K562 (cell line): ENCODE measurements around the gene METTL24. TPM values are rescaled to one million over a fixed set of nuclear protein-coding genes. Genes with fewer than 3 reads are reported as not detected.

Source experiments
- CEBPB ChIP-seq: fragments of 450-650 bp; IDR thresholded peaks from 2 replicates; pipeline ENCODE4 v1.6.1; 2016; ENCODE audit warnings: missing genetic modification characterization, missing compliant biosample characterization
- DACH1 ChIP-seq: fragments of 450-650 bp; IDR thresholded peaks from 2 replicates; pipeline ENCODE4 v1.6.1; 2018; ENCODE audit not compliant: partially characterized antibody
- ETV6 ChIP-seq, 3 experiments: fragments of 150-350 bp in 1 of 3; sonication (generic) in 1 of 3; formaldehyde crosslinking in 1 of 3; IDR thresholded peaks; 2 replicates each; pipeline versions ENCODE4 v1.6.1 to v1.8.0; 2014 to 2022; ENCODE audit warnings: borderline replicate concordance in 2 of 3, low read depth in 2 of 3, antibody characterized with exemption in 1 of 3, low read length in 1 of 3, mild to moderate bottlenecking in 1 of 3, missing genetic modification reagents in 1 of 3
- FIP1L1 ChIP-seq: fragments of 200-400 bp; formaldehyde crosslinking; IDR thresholded peaks from 2 replicates; pipeline ENCODE4 v1.6.1; 2018; ENCODE audit warnings: mild to moderate bottlenecking, low read depth, low read length; ENCODE audit not compliant: poor library complexity, severe bottlenecking
- GTF2A2 ChIP-seq: IDR thresholded peaks from 2 replicates; pipeline ENCODE4 v1.6.1; 2016; ENCODE audit warnings: mild to moderate bottlenecking, missing genetic modification characterization, missing compliant biosample characterization
- GTF2F1 ChIP-seq: IDR thresholded peaks from 2 replicates; pipeline ENCODE4 v1.6.1; 2011; ENCODE audit warnings: low read depth, low read length, improper control_type of control experiment
- HMGXB4 ChIP-seq: sonication (generic); formaldehyde crosslinking; IDR thresholded peaks from 2 replicates; pipeline ENCODE4 v1.8.1; 2023; ENCODE audit warnings: mild to moderate bottlenecking, missing genetic modification reagents
- HNRNPK ChIP-seq: fragments of 200-400 bp; formaldehyde crosslinking; IDR thresholded peaks from one replicate; pipeline ENCODE4 v1.6.1; 2018; ENCODE audit warnings: mild to moderate bottlenecking, low read depth, low read length; ENCODE audit not compliant: poor library complexity, severe bottlenecking
- IRF1 ChIP-seq: sonication (generic); formaldehyde crosslinking; IDR thresholded peaks from 2 replicates; pipeline ENCODE4 v1.8.0; 2022; ENCODE audit warnings: missing genetic modification reagents, mild to moderate bottlenecking, borderline replicate concordance
- MAZ ChIP-seq, 2 experiments: fragments of 450-650 bp in 1 of 2; sonication (generic) in 1 of 2; formaldehyde crosslinking; IDR thresholded peaks in 1 of 2; conservative IDR thresholded peaks in 1 of 2; 2 replicates each; pipeline versions ENCODE4 v1.4.0 to v1.5.0; 2020; ENCODE audit warnings: mild to moderate bottlenecking in 1 of 2, missing genetic modification reagents in 1 of 2
- MCM7 ChIP-seq, 2 experiments: fragments of 450-650 bp; IDR thresholded peaks; 2 replicates each; pipeline ENCODE4 v1.6.1; 2016 to 2018
- NCOA1 ChIP-seq: fragments of 450-650 bp; IDR thresholded peaks from 2 replicates; pipeline ENCODE4 v1.6.1; 2016; ENCODE audit warnings: low read depth
- NFE2 ChIP-seq: IDR thresholded peaks from 2 replicates; pipeline ENCODE4 v1.6.1; 2014; ENCODE audit warnings: antibody characterized with exemption, low read depth
- NFYB ChIP-seq: IDR thresholded peaks from 2 replicates; pipeline ENCODE4 v1.6.1; 2011; ENCODE audit warnings: mild to moderate bottlenecking, moderate library complexity; ENCODE audit not compliant: insufficient read length; ENCODE audit errors: extremely low read depth
- NKRF ChIP-seq: fragments of 450-650 bp; IDR thresholded peaks from 2 replicates; pipeline ENCODE4 v1.6.1; 2016; ENCODE audit warnings: borderline replicate concordance
- NUFIP1 ChIP-seq: fragments of 450-650 bp; IDR thresholded peaks from 2 replicates; pipeline ENCODE4 v1.6.1; 2018; ENCODE audit not compliant: partially characterized antibody
- PREB ChIP-seq: sonication (generic); formaldehyde crosslinking; IDR thresholded peaks from 2 replicates; pipeline ENCODE4 v1.8.1; 2023; ENCODE audit warnings: mild to moderate bottlenecking, missing genetic modification reagents
- SNRNP70 ChIP-seq: fragments of 200-400 bp; formaldehyde crosslinking; optimal IDR thresholded peaks from 2 replicates; pipeline ENCODE3; 2017; ENCODE audit warnings: low read depth, low read length
- TAL1 ChIP-seq: fragments of 450-650 bp; IDR thresholded peaks from 2 replicates; pipeline ENCODE4 v1.6.1; 2016; ENCODE audit warnings: mild to moderate bottlenecking
- ZNF140 ChIP-seq: fragments of 250-450 bp; sonication (Bioruptor Pico); IDR thresholded peaks from 2 replicates; pipeline ENCODE4 v1.8.0; 2021; ENCODE audit warnings: moderate library complexity, mild to moderate bottlenecking, inconsistent platforms
- ZNF324 ChIP-seq: fragments of 250-450 bp; sonication (Bioruptor Pico); IDR thresholded peaks from 2 replicates; pipeline ENCODE4 v1.4.0; 2020; ENCODE audit warnings: mild to moderate bottlenecking
- ZNF436 ChIP-seq: fragments of 250-450, 450-650 bp; sonication (Bioruptor Pico); formaldehyde crosslinking; IDR thresholded peaks from 2 replicates; pipeline ENCODE4 v1.7.0; 2020; ENCODE audit warnings: mild to moderate bottlenecking
- ZNF589 ChIP-seq: fragments of 200-800 bp; sonication (Bioruptor generic); IDR thresholded peaks from 2 replicates; pipeline ENCODE4 v1.6.1; 2016; ENCODE audit warnings: low read depth, missing genetic modification characterization, missing compliant biosample characterization
- ZNF77 ChIP-seq: fragments of 250-450 bp; sonication (Bioruptor Pico); IDR thresholded peaks from 2 replicates; pipeline ENCODE4 v1.5.0; 2020
- polyA plus RNA-seq, 8 experiments: library from polyadenylated mRNA; depleted of rRNA in 4 of 8; stranded (reverse) in 5 of 8; unstranded in 3 of 8; fragments of >200 nt; fragmentation: Nextera tagmentation in 2 of 8; fragmentation: Illumina TruSeq in 1 of 8; extraction: Ambion mirVana in 2 of 8; extraction: Trizol in 1 of 8; gene quantifications; 2 replicates each; pipeline versions ENCODE4 v1.2.1 to v1.2.3, GENCODE V29; 2011 to 2014; ENCODE audit warnings: inconsistent platforms in 1 of 8, missing spikeins in 1 of 8
- total RNA-seq, 7 experiments: library from RNA; depleted of rRNA in 6 of 7; stranded (reverse); fragments of >200 nt in 6 of 7; fragmentation: Illumina TruSeq in 2 of 7; extraction: Trizol in 2 of 7; gene quantifications; 2 replicates each; pipeline versions ENCODE4 v1.2.1 to v1.2.3, GENCODE V29; 2011 to 2021; ENCODE audit warnings: low replicate concordance in 1 of 7

Gene METTL24
- total and polyA plus RNA-seq, 9 of the 15 experiments (the other 6 are each of a cell fraction or from before 2014, with no cell fraction given): not detected

GRCh38 chr6:110198561-110198960 is 159.6 kb downstream of the METTL24 start (continued):
- TF ChIP-seq ETV6 (IDR thresholded peaks at IDR 0.05; ENCODE audit: borderline replicate concordance in 1 of 2, low read depth in 2 of 2, low read length in 1 of 2): no peak
- TF ChIP-seq ETV6 (CRISPR knock-in tag; IDR thresholded peaks at IDR 0.05; ENCODE audit: borderline replicate concordance): no peak
- TF ChIP-seq FIP1L1: no peak
- TF ChIP-seq GTF2A2 (tag): no peak
- TF ChIP-seq NCOA1: no peak
- no peak for TF ChIP-seq ZNF324 (CRISPR knock-in tag)
- no peak for TF ChIP-seq SNRNP70
- no peak for TF ChIP-seq NUFIP1
- TF ChIP-seq NFE2: no peak
- TF ChIP-seq ZNF77 (CRISPR knock-in tag): no peak
- no peak for TF ChIP-seq CEBPB
- TF ChIP-seq DACH1: no peak
- no peak for TF ChIP-seq MAZ (CRISPR knock-in tag; conservative IDR thresholded peaks at IDR 0.05 in 1 of 2, IDR thresholded peaks at IDR 0.05 in 1 of 2)
- TF ChIP-seq MCM7 (IDR thresholded peaks at IDR 0.05): no peak
- TF ChIP-seq IRF1: no peak
- TF ChIP-seq GTF2F1: no peak
- TF ChIP-seq ZNF589: no peak
- TF ChIP-seq HNRNPK: no peak
- no peak for TF ChIP-seq PREB
- no peak for TF ChIP-seq TAL1
- no peak for TF ChIP-seq ZNF436 (CRISPR knock-in tag)
- peak; percentile 92 for TF ChIP-seq ZNF140 (CRISPR knock-in tag)
- no peak for TF ChIP-seq HMGXB4 (CRISPR knock-in tag)
- TF ChIP-seq NKRF: no peak
- no peak for TF ChIP-seq NFYB
